GM20431 (cell line): Measurements from ENCODE around the gene OAF.
"Not testable (repeated sequence)": the region's sequence is repeated elsewhere in the genome, so short reads cannot be mapped to it uniquely, and the experiment has no call there.

Experiments used
- in situ Hi-C: fragments of 300-500 bp; cut with MseI, MboI; formaldehyde crosslinking; loops from one replicate; pipeline ENCODE4 v1.15.0; 2020; ENCODE audit warnings: low sequenced_read_pairs; ENCODE audit not compliant: unreplicated experiment

Gene OAF

GRCh38 chr11:120235024-120235628, 24.3 kb downstream of the OAF start:
- in situ Hi-C loops: no loop called here

DNA sequence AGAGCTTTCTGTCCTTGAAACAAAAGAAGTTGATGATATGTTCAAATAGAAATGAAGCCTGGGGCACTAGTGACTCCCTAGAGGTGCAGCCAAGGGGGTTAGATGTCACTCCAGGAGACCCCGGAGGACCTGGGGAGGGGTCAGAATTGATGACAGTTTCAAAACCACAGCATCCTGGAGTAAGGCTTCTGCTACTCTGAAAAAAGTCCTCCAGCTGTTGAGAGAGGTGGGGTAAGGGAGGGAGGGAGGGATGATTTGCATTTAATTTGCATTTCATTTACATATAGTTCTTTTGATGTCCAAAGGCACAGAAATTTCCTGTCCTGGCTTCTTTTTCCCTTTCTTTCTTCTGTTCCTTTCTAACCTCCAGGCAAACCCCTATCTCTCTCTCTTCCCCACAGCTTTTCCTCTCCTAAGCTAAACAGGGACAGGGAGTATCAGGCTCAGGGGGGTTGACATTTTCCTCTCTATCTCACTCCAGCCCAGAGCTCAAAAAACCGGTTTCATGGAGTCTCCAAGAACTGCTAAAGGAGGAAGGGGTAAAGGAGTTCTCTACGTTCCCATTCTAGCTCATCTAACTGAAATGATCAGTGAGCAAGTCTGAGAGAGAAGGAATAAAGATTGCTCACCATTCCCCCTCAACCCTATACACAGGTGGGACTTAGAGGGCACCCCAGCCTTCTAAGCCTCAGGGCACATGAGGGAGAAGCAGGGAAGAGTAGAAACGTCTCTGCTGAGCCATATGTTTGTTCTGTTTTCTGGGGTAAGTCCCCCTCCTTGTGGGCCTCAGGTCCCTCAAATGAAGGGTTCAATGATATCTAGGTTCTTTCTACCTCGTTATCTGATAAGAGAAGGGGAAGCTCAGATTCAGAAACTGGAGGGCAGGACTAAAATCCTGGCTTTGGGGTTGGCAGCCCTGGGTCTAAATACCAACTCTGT, 25.6 kb downstream of the OAF start:
- in situ Hi-C loops: no loop called here

- in situ Hi-C loops: no loop called here
Measured at GRCh38 chr11:120238968-120239620, 28.3 kb downstream of the OAF start.

GRCh38 chr11:120239713-120240640, 29.1 kb downstream of the OAF start, which contains the start of gene POU2F3:
Gene POU2F3 (plus strand): TSS chr11:120240140. CDS start chr11:120240344, 204 bp downstream.
- in situ Hi-C loops: no loop called here

DNA sequence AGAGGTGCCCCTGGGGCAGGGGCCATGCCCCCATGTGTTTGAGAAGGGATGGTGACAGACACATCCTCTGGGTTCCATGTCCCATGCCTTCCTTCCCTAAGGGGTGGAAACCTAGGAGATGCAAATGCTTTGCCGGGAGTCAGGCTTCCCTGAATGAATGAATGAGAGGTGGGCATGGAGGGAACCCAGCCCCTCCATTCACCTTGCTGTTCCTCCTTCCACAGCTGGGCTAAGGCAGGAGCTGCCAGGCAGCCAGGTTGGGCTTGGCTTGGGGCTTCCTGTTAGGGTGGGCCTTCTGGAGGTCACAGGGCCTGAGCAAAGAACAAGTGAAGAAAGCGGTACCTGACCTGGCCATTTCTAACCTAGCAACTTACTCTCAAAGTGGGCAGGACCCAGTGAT, 30.0 kb downstream of the OAF start:
- in situ Hi-C loops: no loop called here

GRCh38 chr11:120241277-120241676, 30.4 kb downstream of the OAF start:
- in situ Hi-C loops: no loop called here

GRCh38 chr11:120243221-120243620, 32.4 kb downstream of the OAF start:
- in situ Hi-C loops: no loop called here

DNA sequence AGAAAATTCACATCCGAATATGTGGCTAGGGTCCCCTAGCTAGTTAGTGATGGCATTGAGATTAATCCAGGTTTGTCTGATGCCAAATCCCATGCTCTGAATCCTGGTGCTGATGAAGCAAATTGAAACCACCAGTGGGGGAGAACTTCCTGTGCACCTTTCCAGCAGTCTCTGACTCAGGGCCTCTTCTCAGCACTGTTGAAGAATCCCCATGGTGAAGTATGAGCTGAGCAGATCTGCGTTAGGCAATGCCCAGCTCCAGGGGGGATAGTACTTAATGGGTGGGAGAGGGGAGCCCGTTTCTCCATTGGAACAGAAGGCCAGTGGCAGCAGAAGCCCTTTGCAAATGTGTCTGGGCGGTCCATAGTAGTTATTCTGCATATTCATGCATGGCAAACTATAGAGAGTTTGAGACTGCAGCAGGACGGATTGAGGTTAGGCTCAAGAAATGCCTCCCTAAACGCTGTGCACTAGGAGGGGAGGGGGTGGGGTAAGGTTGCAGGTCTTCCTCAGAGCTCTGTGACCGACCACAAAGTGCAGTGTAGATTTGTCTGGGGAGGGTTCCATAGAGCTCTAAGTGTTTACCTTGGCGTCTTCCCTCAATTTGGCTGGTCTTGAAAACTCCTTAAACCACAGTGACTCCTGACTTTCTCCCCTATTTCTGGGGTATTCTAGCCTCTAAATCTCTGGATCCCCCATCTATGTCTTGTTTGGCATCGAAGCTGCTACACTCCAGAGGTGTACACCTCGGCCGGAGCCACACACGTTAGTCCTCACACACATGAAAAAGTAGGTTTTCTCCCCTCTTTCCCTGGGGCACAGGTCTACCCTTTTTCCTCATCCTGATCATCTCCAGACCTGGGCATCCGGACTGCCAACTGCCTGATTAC, 33.9 kb downstream of the OAF start:
- in situ Hi-C loops: no loop called here

- in situ Hi-C loops: no loop called here
Measured at GRCh38 chr11:120245434-120245833, 34.6 kb downstream of the OAF start.

GRCh38 chr11:120248551-120249278, 37.9 kb downstream of the OAF start:
- in situ Hi-C loops: no loop called here

GRCh38 chr11:120249279-120250262, 38.7 kb downstream of the OAF start:
- in situ Hi-C loops: no loop called here

DNA sequence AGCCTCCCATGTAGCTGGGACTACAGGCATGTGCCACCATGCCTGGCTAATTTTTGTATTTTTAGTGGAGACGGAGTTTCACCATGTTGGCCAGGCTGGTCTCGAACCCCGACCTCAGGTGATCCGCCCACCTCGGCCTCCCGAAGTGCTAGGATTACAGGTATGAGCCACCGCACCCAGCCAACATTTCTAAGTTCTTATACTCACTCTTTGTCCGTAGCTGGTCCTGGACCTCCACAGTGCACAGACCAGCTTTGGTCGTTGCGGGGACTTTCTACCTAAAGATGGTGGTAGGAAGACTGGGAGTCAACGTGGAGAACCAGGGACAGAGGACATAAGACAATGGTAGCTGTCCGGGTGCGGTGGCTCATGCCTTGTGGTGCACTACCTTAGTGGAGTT, 42.5 kb downstream of the OAF start:
- in situ Hi-C loops: not testable (repeated sequence)

GRCh38 chr11:120254788-120255518, 44.1 kb downstream of the OAF start:
- in situ Hi-C loops: no loop called here

DNA sequence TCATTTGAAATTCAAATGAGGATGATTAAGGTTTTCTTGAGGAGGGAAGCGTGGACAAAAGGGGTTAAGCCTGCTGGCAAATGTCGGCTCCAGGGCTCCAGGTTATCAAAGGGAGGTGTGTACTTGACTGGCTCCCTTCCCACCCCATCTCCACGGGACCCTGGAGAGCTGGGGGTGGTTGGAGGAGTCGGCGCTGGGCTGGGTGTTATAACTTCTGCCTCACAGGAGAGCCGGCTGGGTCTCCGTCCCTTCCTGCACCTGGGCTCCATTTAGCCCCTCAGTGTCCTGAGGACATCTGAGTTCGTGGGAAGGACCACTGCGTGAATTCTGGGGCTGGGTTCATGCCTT, 44.7 kb downstream of the OAF start:
- in situ Hi-C loops: no loop called here

- in situ Hi-C loops: no loop called here
Measured at GRCh38 chr11:120256178-120256577, 45.3 kb downstream of the OAF start.

GRCh38 chr11:120256779-120257178, 45.9 kb downstream of the OAF start:
- in situ Hi-C loops: no loop called here

DNA sequence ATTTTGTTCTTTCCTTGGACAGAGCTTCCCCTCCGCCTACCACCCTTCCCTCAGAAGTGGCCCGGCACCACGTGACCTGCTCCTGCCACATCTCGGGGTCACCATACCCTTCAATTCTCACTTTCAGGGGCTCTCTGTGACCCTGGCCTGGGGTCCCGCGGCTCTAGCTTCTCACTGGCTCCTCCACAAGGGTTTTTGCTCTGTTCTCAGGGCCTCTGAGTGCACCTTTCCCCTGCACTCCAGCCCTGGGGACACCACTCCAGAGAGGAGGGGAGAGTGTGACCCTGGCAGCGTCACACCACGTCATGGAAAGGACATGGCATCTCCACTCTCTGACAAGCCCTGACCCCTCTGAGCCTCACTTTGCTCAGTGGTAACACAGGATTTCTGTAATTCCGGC, 46.5 kb downstream of the OAF start:
- in situ Hi-C loops: no loop called here
